Endodermal cell (in vitro differentiated cells): Measurements from ENCODE around the gene RGS9. TPM values are rescaled to one million over a fixed set of nuclear protein-coding genes. Genes with fewer than 3 reads are reported as not detected.

ENCODE experiments used
- DNase-seq: peaks from one replicate; pipeline ENCODE4 v3.0.0-alpha.2; 2017
- H3K27ac ChIP-seq: 2 replicates; pipeline ENCODE4 v1.5.1; 2013; ENCODE audit warnings: mild to moderate bottlenecking, low read depth, low read length, moderate library complexity
- H3K27me3 ChIP-seq: 2 replicates; pipeline ENCODE4 v1.6.1; 2013; ENCODE audit warnings: mild to moderate bottlenecking, low read length, moderate library complexity; ENCODE audit not compliant: insufficient read depth, control insufficient read depth, poor library complexity, severe bottlenecking
- H3K36me3 ChIP-seq: 2 replicates; pipeline ENCODE4 v1.7.0; 2013; ENCODE audit warnings: mild to moderate bottlenecking, low read length, moderate library complexity; ENCODE audit not compliant: control insufficient read depth, insufficient read depth
- H3K4me1 ChIP-seq: one replicate; pipeline ENCODE4 v1.7.0; 2013; ENCODE audit warnings: low read length; ENCODE audit not compliant: control insufficient read depth, insufficient read depth
- H3K4me3 ChIP-seq: 2 replicates; pipeline ENCODE4 v1.5.1; 2013; ENCODE audit warnings: mild to moderate bottlenecking, low read length, moderate library complexity
- H3K9ac ChIP-seq: 2 replicates; pipeline ENCODE4 v1.6.1; 2013; ENCODE audit warnings: mild to moderate bottlenecking, low read length, moderate library complexity; ENCODE audit not compliant: poor library complexity, severe bottlenecking; ENCODE audit errors: extremely low read depth
- H3K9me3 ChIP-seq: 2 replicates; pipeline ENCODE4 v1.6.1; 2013; ENCODE audit warnings: mild to moderate bottlenecking, low read length, moderate library complexity; ENCODE audit not compliant: control insufficient read depth
- H3K27ac Mint-ChIP-seq: 2 replicates; pipeline ENCODE4 v1.8.0; 2020; ENCODE audit warnings: mixed read lengths
- H3K27me3 Mint-ChIP-seq: 2 replicates; pipeline ENCODE4 v1.8.0; 2021; ENCODE audit warnings: mild to moderate bottlenecking, mixed read lengths; ENCODE audit not compliant: insufficient read depth
- H3K36me3 Mint-ChIP-seq: 2 replicates; pipeline ENCODE4 v1.8.0; 2020; ENCODE audit warnings: low read depth, mixed read lengths
- H3K4me1 Mint-ChIP-seq: 2 replicates; pipeline ENCODE4 v1.8.0; 2020; ENCODE audit warnings: mixed read lengths
- H3K4me3 Mint-ChIP-seq: 2 replicates; pipeline ENCODE4 v1.8.0; 2020; ENCODE audit warnings: mild to moderate bottlenecking, moderate library complexity, mixed read lengths
- H3K9me3 Mint-ChIP-seq: 2 replicates; pipeline ENCODE4 v1.8.0; 2020; ENCODE audit warnings: mild to moderate bottlenecking, mixed read lengths
- CTCF ChIP-seq: fragments of 200-600 bp; sonication (generic); conservative IDR thresholded peaks from 2 replicates; pipeline ENCODE4 v1.5.0; 2021; ENCODE audit warnings: antibody characterized with exemption, mild to moderate bottlenecking
- WGBS, 2 experiments: methylation state at CpG; one replicate each; pipeline versions ENCODE4 v1.1.5 to v1.1.7; 2013; ENCODE audit warnings: missing lambda C conversion rate in 2 of 2, mixed read lengths in 1 of 2; ENCODE audit not compliant: insufficient coverage in 1 of 2, insufficient read length in 1 of 2; 5-methylcytosine and 5-hydroxymethylcytosine counted together
- total RNA-seq, 2 donors: library from RNA; stranded (reverse); fragmentation: NEBNext Ultra II Directional in 1 of 2; extraction: Animal tissue kit (Norgen Biotek cat#: 25700) in 1 of 2; gene quantifications; 2 replicates in 1 of 2; 3 replicates in 1 of 2; pipeline ENCODE4 v1.2.1, GENCODE V29; 2021

Gene RGS9
- total RNA-seq, 2 donors from 2014 or later = 11.1 to 14.7 TPM

DNA sequence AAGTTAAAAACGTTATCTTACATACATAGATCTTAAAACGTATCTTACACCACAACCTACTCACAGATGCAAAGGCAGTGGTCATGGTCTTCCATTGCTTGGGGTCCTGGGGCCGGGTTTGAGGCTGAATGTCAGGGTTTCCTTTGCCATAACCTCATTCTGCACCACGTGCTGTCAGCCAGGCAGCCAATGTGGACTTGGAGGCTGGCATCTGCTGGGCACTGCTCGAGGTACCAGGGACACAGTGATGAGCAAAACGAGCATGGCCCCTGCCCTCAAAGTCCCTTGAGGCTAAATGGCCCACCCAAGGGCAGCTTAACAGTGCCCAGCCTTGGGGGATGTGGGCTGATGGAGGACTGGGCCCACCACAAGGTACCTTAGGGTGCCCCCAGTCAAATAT is 35.8 kb upstream of the RGS9 start:
- TF ChIP-seq CTCF = no peak
- DNase-seq = no peak
- H3K36me3 Mint-ChIP-seq = peaks cover 6% of the 10 kb centered on the region
- H3K9me3 Mint-ChIP-seq = no peaks in the 10 kb centered on the region
- H3K27ac ChIP-seq = no peak overlapping the region
- WGBS, 2 experiments = 85 to 92% methylated on average over 4 to 6 of the region's 6 CpGs
- H3K4me1 Mint-ChIP-seq = peaks cover 5% of the 10 kb centered on the region
- H3K4me1 ChIP-seq = no peaks in the 10 kb centered on the region
- no peak overlapping the region for H3K27ac Mint-ChIP-seq
- H3K27me3 Mint-ChIP-seq = no peaks in the 10 kb centered on the region
- peak overlapping the region; percentile 62 for H3K4me3 Mint-ChIP-seq
- H3K27me3 ChIP-seq = no peaks in the 10 kb centered on the region
- H3K9me3 ChIP-seq = no peaks in the 10 kb centered on the region
- H3K36me3 ChIP-seq = no peaks in the 10 kb centered on the region
- H3K4me3 ChIP-seq = peak overlapping the region; percentile 80
- peak overlapping the region; percentile 45 for H3K9ac ChIP-seq

DNA sequence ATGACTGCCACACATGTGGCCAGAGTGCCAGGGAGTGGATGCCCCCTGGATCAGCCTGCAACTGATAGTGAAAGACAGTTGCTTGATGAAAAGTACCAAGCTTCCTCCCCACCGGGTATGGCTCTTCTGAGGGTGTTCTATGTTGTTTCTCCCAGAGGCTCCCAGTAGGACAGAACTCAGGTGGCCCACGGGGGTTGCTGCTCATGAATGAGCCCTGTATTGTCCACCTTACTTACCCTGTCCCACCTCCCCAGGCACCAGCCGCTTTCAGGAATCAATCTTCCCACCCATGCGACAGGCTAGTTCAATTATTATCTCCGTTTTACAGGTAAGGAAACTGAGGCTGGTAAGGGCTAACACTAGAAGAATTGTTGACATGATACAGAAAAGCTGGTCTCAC is 34.9 kb upstream of the RGS9 start:
- no peak for TF ChIP-seq CTCF
- Histone ChIP-seq H3K9ac (no peak overlapping the region), H3K27me3 (no peaks in the 10 kb centered on the region), H3K9me3 (no peaks in the 10 kb centered on the region), H3K36me3 (no peaks in the 10 kb centered on the region), H3K27ac (no peak overlapping the region), H3K4me3 (no peak overlapping the region), H3K4me1 (no peaks in the 10 kb centered on the region)
- WGBS, 2 experiments = 82 to 100% methylated on average over 2 to 5 of the region's 5 CpGs
- H3K27me3 Mint-ChIP-seq = no peaks in the 10 kb centered on the region
- no peak overlapping the region for H3K4me3 Mint-ChIP-seq
- no peak overlapping the region for H3K27ac Mint-ChIP-seq
- no peak for DNase-seq
- peaks cover 6% of the 10 kb centered on the region for H3K36me3 Mint-ChIP-seq
- H3K9me3 Mint-ChIP-seq = no peaks in the 10 kb centered on the region
- H3K4me1 Mint-ChIP-seq = peaks cover 5% of the 10 kb centered on the region

GRCh38 chr17:65102788-65103187 is 34.4 kb upstream of the RGS9 start:
- H3K9ac ChIP-seq = no peak overlapping the region
- WGBS, 2 experiments = 63 to 74% methylated on average over 5 of the region's 5 CpGs
- no peaks in the 10 kb centered on the region for H3K36me3 ChIP-seq
- H3K4me3 ChIP-seq = no peak overlapping the region
- H3K9me3 ChIP-seq = no peaks in the 10 kb centered on the region
- H3K4me1 ChIP-seq = no peaks in the 10 kb centered on the region
- Mint-ChIP-seq H3K4me1 (peaks cover 5% of the 10 kb centered on the region), H3K36me3 (peaks cover 6% of the 10 kb centered on the region), H3K27me3 (no peaks in the 10 kb centered on the region), H3K4me3 (no peak overlapping the region), H3K27ac (no peak overlapping the region), H3K9me3 (no peaks in the 10 kb centered on the region)
- DNase-seq = no peak
- no peaks in the 10 kb centered on the region for H3K27me3 ChIP-seq
- no peak overlapping the region for H3K27ac ChIP-seq
- no peak for TF ChIP-seq CTCF
